Embryonic facial prominence (tissue), 1 donor: ENCODE data around the gene ZNF574.
A peak's percentile ranks its signal among the peaks of the same experiment; 100 is the strongest.
"Not testable (repeated sequence)": the region's sequence is repeated elsewhere in the genome, so short reads cannot be mapped to it uniquely, and the experiment has no call there.

Experiments used
- DNase-seq: peaks from one replicate; pipeline ENCODE4 v3.0.0-alpha.2; 2016; ENCODE audit errors: extremely low spot score

ZNF574 gene

DNA sequence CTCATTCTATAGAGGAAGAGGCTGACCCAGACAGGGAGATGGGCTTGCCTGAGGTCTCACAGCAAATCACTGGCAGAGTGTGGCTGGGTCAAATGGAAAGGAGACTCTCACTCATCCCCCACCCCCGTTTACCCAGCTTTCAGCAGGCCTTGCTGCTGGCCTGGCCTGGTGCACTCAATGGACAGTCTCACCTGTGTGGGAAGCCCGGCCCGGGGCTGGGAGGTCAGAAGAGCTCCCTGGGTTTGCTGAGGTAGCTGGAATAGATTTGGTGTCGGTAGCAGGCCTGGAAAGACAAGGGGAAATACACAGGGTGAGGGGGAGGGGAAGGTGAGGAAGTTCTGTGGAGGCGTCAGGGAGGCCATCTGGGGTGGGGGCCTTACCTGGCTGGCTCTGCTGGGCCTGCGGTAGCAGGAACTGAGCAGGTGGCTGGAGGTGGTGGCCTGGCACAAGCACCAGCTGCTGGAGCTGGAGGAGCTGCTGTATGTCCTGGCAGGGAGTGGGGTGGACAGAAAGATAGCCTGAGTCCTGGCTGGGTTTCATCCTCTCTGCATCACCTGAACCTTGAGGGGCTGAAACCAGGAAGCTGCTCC is 23.5 kb downstream of the ZNF574 start:
- DNase-seq, result no peak

GRCh38 chr19:42100241-42100640 is 24.3 kb downstream of the ZNF574 start:
- DNase-seq, result not testable (repeated sequence)

GRCh38 chr19:42102877-42103276 is 26.9 kb downstream of the ZNF574 start:
- no peak for DNase-seq

GRCh38 chr19:42105368-42105767 is 29.4 kb downstream of the ZNF574 start:
- no peak for DNase-seq

DNA sequence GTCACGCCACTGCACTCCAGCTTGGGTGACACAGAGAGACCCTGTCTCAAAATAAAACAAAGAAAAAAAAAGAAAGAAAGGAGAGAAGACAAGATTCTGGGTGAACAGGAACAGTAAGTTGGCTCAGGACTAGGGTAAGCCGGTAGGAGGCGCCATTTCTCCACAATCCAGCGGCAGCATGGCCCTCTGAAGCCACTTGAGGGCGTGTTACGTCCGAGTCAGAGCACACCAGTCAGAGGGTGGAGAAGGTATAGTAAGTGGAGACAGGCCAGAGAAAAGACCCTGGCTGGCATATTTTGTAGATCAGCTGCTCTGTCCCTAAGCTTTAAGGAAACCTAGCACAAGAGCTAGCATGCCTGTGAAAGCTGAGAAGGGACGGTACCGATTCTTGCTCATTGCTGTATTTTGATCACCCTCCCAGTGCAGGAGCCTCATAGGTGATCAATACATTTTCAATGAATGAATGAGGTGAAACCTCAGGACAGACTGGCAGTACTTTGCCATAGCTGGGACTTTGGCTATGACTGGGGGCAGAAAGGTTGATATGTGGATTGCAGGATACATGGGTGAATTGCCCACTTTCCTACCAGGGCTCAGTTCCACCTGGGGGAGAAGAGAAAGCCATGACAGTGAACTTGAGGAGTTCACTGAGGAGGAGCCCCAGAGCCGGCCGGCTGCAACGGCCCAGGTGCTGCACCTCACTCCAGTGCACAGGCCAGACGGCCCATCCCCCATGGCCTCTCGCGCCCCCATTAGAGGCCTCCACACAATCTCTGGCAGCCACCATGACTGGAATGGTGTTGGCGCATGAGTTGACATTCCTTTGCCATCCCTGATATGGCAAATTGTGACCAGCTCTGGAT is 32.8 kb downstream of the ZNF574 start:
- DNase-seq, result peak; percentile 43

DNA sequence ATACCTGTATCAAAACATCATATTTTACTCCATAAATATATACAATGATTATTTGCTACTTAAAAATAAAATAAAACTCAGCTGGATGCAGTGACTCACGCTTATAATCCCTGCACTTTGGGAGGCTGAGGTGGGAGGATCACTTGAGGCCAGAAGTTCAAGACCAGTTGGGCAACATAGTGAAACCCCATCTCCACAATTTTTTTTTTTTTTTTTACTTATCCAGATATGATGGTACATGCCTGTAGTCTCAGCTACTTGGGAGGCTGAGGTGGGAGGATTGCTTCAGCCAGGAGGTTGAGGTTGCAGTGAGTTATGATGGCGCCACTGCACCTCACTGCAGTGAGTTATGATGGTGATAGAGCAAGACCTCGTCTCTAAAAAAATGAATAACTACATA is 33.9 kb downstream of the ZNF574 start:
- no peak for DNase-seq

GRCh38 chr19:42110658-42111057 is 34.7 kb downstream of the ZNF574 start:
- no peak for DNase-seq

DNA sequence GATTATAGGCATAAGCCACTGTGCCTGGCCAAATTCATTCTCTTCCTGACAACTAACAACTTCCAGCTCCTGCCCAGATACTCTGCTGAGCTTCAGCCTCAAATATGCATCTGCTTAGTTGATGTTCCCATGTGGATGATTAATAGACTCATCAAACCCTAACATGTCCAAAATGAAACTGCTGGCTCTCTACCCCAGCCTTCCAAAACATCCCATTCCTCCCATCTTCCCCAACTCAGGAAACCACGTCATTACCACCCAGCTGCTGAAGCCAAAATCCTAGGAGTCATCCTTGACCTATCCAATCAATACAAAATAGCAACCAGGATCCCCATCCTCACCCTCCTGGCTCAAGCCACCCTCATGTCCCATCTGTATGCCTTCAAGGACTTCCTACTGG is 35.4 kb downstream of the ZNF574 start:
- no peak for DNase-seq

DNA sequence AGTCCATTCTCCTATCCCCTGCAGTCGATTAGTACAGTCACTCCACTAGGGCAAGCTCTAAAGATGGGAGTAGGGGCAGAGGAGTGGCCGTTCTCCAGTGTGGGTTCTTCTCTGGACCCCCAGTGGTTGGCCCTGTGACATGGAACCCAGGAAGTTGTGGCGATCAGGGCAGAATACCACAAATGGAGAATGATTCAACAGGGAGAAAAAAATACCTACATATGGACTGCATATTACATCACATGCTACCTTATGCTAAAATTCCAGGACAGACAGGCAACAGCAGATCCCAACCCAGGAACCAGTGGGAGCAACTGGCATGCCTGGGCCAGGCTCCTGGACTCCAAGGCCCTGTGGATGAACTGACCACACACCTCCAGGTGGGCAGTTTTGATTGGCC is 35.8 kb downstream of the ZNF574 start:
- no peak for DNase-seq

GRCh38 chr19:42113641-42114348 is 37.8 kb downstream of the ZNF574 start:
- DNase-seq, result no peak

DNA sequence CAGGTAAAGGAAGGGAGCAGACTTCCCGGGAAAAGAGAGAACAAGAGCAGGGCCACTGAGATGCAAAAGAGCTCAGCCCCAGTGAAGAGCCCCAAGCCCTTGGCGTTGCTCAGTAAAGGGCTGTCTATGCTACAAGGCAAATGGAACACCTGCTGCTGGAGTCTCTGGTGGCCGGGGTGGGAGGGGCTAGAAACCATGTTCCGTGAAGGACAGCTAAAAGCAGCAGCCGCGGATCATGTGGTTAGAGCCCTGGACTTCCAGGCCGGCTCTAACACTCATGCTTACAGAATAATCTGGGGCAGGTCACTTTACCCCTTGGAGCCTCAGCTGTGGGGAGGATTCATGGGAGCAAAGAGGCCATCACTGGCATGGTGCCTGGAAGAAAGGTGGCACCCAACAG is 38.4 kb downstream of the ZNF574 start:
- DNase-seq, result no peak

GRCh38 chr19:42115219-42115618 is 39.3 kb downstream of the ZNF574 start:
- DNase-seq, result no peak

DNA sequence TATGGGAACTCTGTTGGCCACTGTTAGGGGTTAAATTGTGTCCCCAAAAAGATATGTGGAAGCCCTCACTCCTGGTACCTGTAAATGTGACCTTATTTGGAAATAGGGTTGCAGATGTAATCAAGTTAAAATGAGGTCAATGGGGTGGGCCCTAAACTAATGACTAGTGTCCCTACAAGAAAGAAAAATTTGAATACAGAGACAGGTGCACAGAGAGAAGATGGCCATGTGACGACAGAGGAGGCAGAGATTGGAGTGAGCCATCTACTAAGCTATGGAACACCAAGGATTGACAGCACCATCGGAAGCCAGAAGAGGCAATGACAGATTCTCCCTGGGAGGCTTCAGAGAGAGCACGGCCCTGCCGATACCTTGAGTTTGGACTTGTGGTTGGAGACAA is 39.7 kb downstream of the ZNF574 start:
- DNase-seq, result no peak

DNA sequence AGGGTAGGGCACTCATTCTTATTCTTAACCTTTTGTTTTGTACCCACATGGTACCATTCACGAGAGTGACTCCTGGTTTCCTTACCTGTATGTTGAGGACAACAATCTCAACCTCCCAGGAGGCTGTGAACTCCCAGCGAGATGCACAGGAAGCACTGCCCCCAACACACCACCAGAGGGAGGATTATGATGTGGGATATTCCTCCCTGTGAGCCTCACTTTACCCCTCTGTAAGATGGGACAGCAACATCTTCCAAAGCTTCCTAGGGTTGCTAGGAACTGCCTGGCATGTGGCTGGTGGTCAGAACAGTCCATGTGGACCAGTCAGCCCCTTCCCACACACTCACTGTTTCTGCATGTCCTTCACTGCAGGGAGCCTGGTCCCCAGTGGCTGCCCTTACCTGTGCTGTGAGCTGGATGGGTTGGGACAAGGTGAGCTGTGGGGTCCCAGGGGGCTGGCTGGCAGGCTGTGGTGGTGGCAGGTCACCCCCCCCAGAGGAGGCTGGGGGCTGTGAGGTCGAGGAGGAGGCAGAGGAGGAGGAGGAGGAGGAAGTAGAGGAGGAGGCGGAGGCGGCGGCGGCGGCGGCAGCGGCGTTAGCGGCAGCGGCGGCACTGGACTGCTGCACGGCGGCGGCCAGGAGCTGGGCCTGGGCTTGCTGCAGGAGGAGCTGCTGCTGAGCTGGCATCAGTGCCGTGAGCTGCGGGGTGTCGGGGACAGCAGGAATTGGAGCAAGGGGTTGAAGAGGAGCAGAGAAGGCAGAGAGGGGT is 40.5 kb downstream of the ZNF574 start:
- DNase-seq, result no peak

GRCh38 chr19:42117076-42117475 is 41.1 kb downstream of the ZNF574 start:
- DNase-seq, result no peak

GRCh38 chr19:42120276-42120980 is 44.5 kb downstream of the ZNF574 start:
- DNase-seq, result no peak

- no peak for DNase-seq
Observed at GRCh38 chr19:42121036-42121621, 45.2 kb downstream of the ZNF574 start.

DNA sequence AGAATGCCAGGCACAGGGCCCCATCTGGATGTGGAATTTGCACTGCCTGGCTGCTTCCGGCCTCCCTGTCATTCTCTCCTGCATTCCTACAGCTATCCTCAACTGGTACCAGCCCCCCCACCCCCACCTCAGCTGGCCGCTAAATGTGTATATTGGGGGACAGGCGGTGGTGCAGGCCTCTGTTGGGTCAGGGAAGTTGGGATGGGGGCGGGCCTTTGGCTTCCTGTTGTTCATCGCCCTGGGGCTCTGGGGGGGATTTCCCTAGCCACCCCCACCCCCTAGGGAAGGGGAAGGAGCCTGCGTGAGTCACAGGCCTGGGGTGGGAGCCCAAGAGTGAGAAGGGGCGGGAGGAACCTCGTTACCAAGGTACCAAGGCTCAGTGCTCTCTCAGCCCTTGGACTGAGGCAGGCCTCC is 45.7 kb downstream of the ZNF574 start:
- no peak for DNase-seq

- no peak for DNase-seq
Observed at GRCh38 chr19:42122691-42123607, 47.0 kb downstream of the ZNF574 start.

DNA sequence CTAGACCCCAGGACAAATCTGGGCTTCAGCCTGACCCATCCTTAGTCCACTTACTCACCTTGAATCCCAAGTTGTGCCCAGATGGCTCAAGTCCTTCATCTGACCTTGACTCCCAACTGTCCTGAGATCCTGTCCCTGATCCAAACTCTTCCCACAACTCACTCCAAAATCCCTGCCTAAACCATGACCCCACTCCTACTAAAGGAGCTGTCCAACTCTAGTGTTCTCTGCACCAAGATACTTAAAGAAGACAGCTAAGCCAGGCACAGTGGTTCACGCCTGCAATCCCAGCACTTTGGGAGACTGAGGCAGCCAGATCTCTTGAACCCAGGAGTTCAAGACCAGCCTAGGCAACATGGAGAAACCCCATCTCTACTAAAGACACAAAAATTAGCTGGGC is 47.8 kb downstream of the ZNF574 start:
- DNase-seq, result no peak
